GM12878 (cell line): ENCODE results near the gene ESRRB. TPM values are rescaled to one million over a fixed set of nuclear protein-coding genes. Genes with fewer than 3 reads are reported as not detected.

Experiments
- ASH2L ChIP-seq: fragments of 300-600, 200-600 bp; sonication (generic); IDR thresholded peaks from 2 replicates; pipeline ENCODE4 v1.6.1; 2017; ENCODE audit warnings: low read depth, mild to moderate bottlenecking, borderline replicate concordance
- ATF3 ChIP-seq: IDR thresholded peaks from 2 replicates; pipeline ENCODE4 v1.6.1; 2011; ENCODE audit warnings: low read depth, mild to moderate bottlenecking, low read length, moderate library complexity, borderline replicate concordance; ENCODE audit errors: extremely low read depth
- BRCA1 ChIP-seq: IDR thresholded peaks from 2 replicates; pipeline ENCODE4 v1.6.1; 2011; ENCODE audit warnings: low read depth, low read length, improper control_type of control experiment
- E2F4 ChIP-seq: IDR thresholded peaks from 2 replicates; pipeline ENCODE4 v1.6.1; 2012; ENCODE audit warnings: low read depth, low read length, improper control_type of control experiment
- ELK1 ChIP-seq: IDR thresholded peaks from 2 replicates; pipeline ENCODE4 v1.6.1; 2012; ENCODE audit warnings: low read depth, low read length, improper control_type of control experiment
- IKZF2 ChIP-seq, 2 experiments: fragments of 450-650 bp; IDR thresholded peaks; 2 replicates each; pipeline ENCODE4 v1.6.1; 2017; ENCODE audit warnings: mild to moderate bottlenecking in 2 of 2, moderate library complexity in 2 of 2
- PRDM15 ChIP-seq: fragments of 450-650 bp; formaldehyde crosslinking; IDR thresholded peaks from 2 replicates; pipeline ENCODE4 v1.4.0; 2020; ENCODE audit warnings: mild to moderate bottlenecking, moderate library complexity
- RAD51 ChIP-seq: fragments of 450-650 bp; IDR thresholded peaks from 2 replicates; pipeline ENCODE4 v1.6.1; 2016; ENCODE audit warnings: moderate library complexity, mild to moderate bottlenecking, inconsistent platforms
- RFX5 ChIP-seq: IDR thresholded peaks from 2 replicates; pipeline ENCODE4 v1.6.1; 2011; ENCODE audit warnings: low read depth, low read length, improper control_type of control experiment
- SPI1 ChIP-seq: IDR thresholded peaks from 2 replicates; pipeline ENCODE4 v1.6.1; 2011; ENCODE audit warnings: low read depth, mild to moderate bottlenecking, low read length, moderate library complexity, borderline replicate concordance; ENCODE audit not compliant: insufficient read depth
- SREBF2 ChIP-seq: IDR thresholded peaks from 2 replicates; pipeline ENCODE4 v1.6.1; 2012; ENCODE audit warnings: mild to moderate bottlenecking, low read length
- TAF1 ChIP-seq: IDR thresholded peaks from 2 replicates; pipeline ENCODE4 v1.6.1; 2011; ENCODE audit warnings: mild to moderate bottlenecking, low read depth, low read length, borderline replicate concordance
- USF2 ChIP-seq: IDR thresholded peaks from 2 replicates; pipeline ENCODE4 v1.6.1; 2011; ENCODE audit warnings: low read depth, low read length, improper control_type of control experiment, borderline replicate concordance
- ZSCAN29 ChIP-seq: fragments of 450-650 bp; IDR thresholded peaks from 2 replicates; pipeline ENCODE4 v1.6.1; 2017; ENCODE audit warnings: mild to moderate bottlenecking, moderate library complexity
- polyA plus RNA-seq, 11 experiments: library from polyadenylated mRNA; depleted of rRNA in 4 of 11; unstranded in 6 of 11; stranded (reverse) in 5 of 11; fragments of >200 nt; fragmentation: Nextera tagmentation in 4 of 11; fragmentation: Illumina TruSeq in 1 of 11; extraction: Ambion mirVana in 4 of 11; extraction: Trizol in 1 of 11; gene quantifications; 1 replicate in 1 of 11; 2 replicates in 10 of 11; pipeline versions ENCODE4 v1.2.1 to v1.2.3, GENCODE V29; 2011 to 2016; ENCODE audit warnings: inconsistent platforms in 2 of 11, missing spikeins in 2 of 11, low read depth in 1 of 11
- total RNA-seq, 4 experiments: library from RNA; depleted of rRNA in 3 of 4; stranded (reverse); fragments of >200 nt in 3 of 4; fragmentation: Illumina TruSeq in 1 of 4; extraction: Trizol in 1 of 4; gene quantifications; 2 replicates each; pipeline versions ENCODE4 v1.2.1 to v1.2.3, GENCODE V29; 2013 to 2021

The ESRRB gene
- total and polyA plus RNA-seq, 10 of the 15 experiments (the other 5 are each of a cell fraction or from before 2014, with no cell fraction given), result 0.03 to 0.73 (median 0.11) TPM; not detected in 6

GRCh38 chr14:76502638-76503037 is 126.7 kb downstream of the ESRRB start (continued):
- TF ChIP-seq E2F4 (no peak), ELK1 (no peak), PRDM15 (CRISPR knock-in tag) (no peak), USF2 (no peak), IKZF2 (IDR thresholded peaks at IDR 0.05) (peak; percentile 85 to 88), ASH2L (no peak), SPI1 (no peak), ATF3 (no peak), TAF1 (no peak), SREBF2 (no peak), ZSCAN29 (no peak), RAD51 (no peak), RFX5 (no peak), BRCA1 (no peak)
- TF ChIP-seq, all 136 proteins: peak for 16
